ENCODE measurements around the gene TRPV2.
"Not testable (repeated sequence)": the region's sequence is repeated elsewhere in the genome, so short reads cannot be mapped to it uniquely, and the experiment has no call there.

Gene TRPV2, protein sequence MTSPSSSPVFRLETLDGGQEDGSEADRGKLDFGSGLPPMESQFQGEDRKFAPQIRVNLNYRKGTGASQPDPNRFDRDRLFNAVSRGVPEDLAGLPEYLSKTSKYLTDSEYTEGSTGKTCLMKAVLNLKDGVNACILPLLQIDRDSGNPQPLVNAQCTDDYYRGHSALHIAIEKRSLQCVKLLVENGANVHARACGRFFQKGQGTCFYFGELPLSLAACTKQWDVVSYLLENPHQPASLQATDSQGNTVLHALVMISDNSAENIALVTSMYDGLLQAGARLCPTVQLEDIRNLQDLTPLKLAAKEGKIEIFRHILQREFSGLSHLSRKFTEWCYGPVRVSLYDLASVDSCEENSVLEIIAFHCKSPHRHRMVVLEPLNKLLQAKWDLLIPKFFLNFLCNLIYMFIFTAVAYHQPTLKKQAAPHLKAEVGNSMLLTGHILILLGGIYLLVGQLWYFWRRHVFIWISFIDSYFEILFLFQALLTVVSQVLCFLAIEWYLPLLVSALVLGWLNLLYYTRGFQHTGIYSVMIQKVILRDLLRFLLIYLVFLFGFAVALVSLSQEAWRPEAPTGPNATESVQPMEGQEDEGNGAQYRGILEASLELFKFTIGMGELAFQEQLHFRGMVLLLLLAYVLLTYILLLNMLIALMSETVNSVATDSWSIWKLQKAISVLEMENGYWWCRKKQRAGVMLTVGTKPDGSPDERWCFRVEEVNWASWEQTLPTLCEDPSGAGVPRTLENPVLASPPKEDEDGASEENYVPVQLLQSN

DNA sequence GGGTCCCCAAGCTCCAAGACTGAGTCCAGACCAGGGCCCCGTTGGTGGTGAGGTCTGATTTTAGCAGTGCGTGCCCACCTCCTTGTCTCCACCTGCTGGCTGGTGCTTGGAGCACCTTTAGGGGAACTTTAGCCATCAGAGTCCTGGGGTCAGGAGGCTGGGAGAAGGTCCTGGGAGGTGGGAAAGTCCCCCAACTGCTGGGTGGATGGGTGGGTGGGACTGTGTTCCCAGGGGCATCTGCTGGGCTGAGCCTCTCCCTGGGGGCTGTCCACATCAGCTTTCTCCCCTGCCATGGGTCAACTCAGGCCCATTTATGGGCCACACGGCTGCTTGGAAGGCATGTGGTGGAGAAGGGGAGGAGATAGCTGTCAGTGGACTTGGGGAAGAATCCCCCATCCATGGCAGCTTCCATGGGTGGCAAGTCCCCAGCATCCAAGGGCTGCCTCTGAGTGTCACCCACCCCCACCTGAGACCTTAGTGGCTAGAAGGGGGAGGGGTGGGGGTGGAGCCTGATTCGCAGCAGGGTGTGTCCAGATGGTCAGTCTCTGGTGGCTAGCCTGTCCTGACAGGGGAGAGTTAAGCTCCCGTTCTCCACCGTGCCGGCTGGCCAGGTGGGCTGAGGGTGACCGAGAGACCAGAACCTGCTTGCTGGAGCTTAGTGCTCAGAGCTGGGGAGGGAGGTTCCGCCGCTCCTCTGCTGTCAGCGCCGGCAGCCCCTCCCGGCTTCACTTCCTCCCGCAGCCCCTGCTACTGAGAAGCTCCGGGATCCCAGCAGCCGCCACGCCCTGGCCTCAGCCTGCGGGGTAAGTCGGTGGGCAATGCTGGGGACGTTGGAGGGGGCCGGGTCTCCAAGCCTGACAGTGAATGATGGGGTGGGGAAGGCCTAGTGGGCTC lies at the start of gene TRPV2:
Gene TRPV2, plus strand, starts transcription at position 541 of the 894 bp plus-strand sequence. CDS start 2,098 bp downstream, outside the sequence.
- peak; percentile 40 for DNase-seq

DNA sequence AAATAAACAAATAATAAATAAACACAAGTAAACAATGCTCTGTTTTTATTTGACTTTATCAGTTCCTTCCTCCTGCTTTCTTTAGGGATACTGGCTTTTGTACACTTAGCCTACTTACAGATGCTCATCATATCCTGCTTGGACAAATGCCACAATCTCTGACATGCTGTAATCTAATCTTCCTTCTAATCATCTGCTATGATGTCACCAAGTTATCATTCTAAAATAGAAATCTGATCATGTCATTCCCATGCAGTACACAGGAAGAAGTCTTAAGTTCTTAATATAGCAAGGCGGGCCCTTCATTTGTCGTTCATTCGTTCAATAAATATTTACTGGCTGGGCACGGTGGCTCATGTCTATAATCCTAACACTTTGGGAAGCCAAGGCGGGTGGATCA lies 43.6 kb upstream of the TRPV2 start:
- no peak for DNase-seq

DNA sequence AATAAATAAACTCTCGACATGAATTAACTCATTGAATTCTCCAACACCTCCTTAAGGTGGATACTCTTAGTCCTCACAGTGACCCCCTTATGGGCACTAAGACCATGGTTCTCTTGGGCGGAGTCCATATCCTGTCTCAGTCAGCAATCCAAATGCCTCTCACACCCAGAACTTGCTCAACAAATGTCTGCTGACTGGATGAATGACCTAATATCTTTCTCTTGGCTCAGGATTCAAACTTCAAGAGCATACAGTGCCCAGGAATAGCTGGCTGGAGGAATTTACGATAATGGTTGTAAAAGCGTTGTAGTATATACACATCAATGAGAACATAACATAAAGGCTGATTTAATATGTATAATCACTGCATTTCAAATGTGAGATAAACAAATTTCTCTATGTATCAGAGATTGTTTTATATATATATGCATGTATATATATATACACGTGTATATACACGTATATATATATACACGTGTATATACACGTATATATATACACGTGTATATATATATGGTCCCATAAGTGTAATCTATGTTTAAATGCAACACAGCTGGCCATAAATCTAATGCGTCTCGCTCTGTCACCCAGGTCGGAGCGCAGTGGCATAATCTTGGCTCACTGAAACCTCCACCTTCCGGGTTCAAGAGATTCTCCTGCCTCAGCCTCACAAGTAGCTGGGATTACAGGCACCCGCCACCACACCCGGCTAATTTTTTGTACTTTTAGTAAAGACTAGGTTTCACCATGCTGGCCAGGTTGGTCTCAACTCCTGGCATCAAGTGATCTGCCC lies 41.0 kb upstream of the TRPV2 start:
- DNase-seq, result no peak

DNA sequence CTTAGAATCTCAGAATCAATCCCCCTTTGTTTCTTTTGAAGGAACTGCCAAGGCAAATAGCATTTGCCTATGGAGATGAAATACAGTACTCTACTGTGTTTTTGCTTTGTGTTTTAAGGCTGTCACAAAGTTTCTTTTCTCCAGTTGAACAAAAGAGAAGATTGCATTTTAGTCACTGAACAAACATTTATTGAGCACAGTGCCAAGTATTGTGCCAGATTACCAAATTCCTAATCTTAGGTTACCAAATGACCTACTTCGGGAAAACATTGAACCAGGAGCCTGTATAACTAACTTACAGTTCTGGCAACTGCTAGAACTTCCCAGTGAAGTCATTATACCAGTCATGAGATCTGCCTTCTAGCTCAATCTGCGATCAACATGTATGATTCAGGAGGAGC lies 37.4 kb upstream of the TRPV2 start:
- no peak for DNase-seq

DNA sequence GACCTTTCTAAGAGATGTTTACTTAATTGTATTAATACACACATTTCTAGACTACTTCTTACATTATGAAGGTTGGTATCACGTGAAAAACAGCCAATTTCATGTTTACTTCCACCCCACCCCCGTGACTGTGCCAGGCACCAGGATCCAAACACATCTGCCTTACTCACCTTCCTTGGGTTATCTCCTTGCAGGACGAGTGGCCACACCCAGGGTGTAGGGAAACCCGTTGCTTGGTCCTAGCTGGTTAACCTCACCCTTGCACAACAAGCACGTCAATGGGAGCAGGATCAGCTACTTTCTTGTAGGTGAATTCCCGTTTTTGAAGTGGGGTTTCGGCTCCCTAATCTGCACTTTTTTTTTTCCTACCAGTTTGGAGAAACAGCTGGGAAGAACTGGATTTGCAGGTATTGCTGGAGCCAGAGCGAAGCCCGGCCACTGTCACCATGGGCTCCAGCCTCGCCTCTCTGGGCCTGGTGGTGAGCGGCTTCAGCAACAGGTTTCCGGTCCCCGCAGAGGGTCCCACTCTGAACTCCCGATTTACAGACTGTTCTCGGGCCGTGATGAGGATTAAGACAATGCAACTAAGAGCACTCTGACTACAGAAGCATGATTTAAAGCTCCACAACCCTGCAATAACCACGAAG lies 36.6 kb upstream of the TRPV2 start:
- no peak for DNase-seq

DNA sequence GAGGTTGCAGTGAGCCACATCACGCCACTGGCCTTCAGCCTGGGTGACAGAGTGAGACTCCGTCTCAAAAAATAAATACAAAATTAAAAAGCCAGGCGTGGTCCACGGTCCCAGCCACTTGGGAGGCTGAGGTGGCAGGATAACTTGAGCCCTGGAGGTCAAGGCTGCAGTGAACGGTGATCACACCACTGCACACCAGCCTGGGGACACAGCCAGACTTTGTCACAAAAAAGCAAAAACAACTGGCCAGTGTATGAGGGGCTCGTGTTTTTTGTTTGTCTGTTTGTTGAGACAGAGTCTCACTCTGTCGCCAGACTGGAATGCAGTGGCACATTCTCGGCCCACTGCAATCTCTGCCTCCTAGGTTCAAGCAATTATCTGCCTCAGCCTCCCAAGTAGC lies 35.7 kb upstream of the TRPV2 start:
- DNase-seq, result no peak

DNA sequence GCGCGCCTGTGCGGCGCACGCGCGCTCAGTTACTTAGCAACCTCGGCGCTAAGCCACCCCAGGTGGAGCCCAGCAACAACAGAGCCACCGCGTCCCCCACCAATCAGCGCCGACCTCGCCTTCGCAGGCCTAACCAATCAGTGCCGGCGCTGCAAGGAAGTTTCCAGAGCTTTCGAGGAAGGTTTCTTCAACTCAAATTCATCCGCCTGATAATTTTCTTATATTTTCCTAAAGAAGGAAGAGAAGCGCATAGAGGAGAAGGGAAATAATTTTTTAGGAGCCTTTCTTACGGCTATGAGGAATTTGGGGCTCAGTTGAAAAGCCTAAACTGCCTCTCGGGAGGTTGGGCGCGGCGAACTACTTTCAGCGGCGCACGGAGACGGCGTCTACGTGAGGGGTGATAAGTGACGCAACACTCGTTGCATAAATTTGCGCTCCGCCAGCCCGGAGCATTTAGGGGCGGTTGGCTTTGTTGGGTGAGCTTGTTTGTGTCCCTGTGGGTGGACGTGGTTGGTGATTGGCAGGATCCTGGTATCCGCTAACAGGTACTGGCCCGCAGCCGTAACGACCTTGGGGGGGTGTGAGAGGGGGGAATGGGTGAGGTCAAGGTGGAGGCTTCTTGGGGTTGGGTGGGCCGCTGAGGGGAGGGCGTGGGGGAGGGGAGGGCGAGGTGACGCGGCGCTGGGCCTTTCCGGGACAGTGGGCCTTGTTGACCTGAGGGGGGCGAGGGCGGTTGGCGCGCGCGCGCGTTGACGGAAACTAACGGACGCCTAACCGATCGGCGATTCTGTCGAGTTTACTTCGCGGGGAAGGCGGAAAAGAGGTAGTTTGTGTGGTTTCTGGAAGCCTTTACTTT lies 34.5 kb upstream of the TRPV2 start, which contains the start of gene UBB:
Gene UBB, plus strand, starts transcription at position 452 of the 856 bp plus-strand sequence. CDS start 817 bp downstream, outside the sequence.
- DNase-seq, result peak; percentile 97

DNA sequence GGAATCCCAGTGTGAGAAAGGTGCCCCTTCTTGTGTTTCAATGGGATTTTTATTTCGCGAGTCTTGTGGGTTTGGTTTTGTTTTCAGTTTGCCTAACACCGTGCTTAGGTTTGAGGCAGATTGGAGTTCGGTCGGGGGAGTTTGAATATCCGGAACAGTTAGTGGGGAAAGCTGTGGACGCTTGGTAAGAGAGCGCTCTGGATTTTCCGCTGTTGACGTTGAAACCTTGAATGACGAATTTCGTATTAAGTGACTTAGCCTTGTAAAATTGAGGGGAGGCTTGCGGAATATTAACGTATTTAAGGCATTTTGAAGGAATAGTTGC lies 33.9 kb upstream of the TRPV2 start:
- DNase-seq, result no peak

DNA sequence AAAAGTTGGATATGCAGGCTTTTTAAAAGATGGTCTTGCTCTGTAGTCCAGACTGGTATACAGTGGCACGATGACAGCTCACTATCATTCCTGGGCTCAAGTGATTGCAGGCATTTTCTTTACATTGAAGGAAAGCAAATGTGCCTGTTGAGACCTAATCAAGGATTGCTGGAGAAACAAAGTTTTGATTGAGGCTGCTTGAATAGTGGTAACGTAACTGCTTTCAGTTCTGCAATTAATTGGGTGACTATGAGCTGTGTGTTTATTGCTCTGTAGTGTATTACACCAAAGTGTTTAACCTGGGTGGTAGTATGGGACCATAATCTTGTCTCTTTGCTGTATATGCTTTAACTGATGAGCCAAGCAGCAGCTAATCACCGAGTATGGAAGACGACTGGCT lies 32.2 kb upstream of the TRPV2 start:
- DNase-seq, result no peak

DNA sequence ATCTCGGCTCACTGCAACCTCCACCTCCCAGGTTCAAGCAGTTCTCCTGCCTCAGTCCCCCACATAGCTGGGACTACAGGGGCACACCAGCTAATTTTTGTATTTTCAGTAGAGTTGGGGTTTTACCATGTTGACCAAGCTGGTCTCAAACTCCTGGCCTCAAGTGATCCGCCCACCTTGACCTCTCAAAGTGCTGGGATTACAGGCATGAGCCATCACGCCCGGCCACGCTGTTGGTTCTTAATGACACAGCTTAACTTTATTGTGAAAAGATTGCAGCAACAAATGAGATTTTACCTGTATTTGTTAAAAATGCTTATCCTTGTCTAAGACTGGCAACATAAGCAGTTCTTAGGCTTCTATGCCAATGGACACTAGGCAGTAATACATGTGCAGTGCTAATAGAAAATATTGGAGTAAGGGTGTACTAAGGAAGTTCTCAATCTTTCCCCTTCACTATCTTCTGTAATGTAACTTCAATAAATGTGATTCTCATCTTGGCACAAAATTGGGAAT lies 31.5 kb upstream of the TRPV2 start:
- no peak for DNase-seq

DNA sequence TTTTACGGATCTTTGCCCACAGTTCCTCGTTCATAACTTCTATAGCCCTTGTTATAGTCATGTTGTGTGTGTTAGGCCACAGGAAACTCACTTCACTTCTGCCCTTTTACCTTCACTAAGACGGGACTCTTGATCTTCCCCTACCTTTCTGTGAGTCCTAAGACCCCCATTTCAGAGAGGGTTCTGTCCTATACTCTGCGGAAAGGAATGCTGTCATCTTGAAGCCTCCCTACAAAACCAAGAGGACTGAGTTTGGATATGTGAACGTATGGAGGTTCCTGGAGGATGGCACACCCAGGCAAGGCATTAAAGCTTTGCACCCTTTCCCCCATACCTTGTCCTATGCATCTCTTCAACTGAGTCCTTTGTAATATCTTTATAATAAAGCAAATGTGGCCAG lies 30.8 kb upstream of the TRPV2 start:
- DNase-seq, result no peak

DNA sequence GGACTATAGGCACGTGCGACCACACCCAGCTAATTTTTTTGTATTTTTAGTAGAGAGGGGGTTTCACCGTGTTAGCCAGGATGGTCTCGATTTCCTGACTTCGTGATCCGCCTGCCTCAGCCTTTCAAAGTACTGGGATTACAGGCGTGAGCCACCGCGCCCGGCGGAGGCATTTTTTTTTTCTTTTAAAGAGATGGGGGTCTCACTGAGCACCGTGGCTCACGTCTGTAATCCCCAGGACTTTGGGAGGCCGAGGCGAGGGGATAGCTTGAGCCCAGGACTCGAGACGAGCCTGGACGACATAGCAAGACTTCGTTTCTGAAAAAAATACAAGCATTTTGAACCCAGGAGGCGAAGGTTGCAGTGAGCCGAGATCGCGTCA lies 29.3 kb upstream of the TRPV2 start:
- not testable (repeated sequence) for DNase-seq

DNA sequence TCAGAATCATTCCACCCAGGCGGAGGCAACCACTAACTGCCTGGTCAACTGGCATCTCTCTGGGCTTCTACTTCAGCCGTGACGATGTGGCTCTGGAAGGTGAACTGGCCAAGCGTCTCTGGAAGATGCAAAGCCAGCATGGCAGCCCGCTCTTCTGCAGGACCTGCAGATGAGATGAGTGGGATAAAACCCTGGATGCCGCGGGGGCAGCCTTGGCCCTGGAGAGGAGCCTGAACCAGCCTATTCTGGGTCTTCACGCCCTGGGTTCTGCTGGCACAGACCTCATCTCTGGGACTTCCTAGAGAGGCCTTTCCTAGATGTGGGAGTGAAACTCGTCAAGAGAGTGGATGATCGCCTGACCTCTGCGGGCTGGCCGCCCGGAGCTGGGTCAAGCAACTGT lies 23.9 kb upstream of the TRPV2 start:
- no peak for DNase-seq

DNA sequence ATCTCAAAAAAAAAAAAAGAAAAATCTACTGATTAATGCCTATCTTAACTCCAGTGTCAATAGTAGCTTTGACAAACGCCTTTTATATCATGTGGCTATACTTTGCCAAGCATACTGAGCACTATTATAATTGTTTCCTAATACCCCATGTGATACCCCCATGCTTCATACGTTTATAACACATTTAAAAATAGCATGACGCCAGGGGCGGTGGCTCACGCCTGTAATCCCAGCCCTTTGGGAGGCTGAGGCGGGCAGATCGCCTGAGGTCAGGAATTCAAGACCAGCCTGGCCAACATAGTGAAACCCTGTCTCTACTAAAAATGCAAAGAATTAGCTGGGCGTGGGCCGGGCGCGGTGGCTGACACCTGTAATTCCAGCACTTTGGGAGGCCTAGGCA lies 22.9 kb upstream of the TRPV2 start:
- not testable (repeated sequence) for DNase-seq

DNA sequence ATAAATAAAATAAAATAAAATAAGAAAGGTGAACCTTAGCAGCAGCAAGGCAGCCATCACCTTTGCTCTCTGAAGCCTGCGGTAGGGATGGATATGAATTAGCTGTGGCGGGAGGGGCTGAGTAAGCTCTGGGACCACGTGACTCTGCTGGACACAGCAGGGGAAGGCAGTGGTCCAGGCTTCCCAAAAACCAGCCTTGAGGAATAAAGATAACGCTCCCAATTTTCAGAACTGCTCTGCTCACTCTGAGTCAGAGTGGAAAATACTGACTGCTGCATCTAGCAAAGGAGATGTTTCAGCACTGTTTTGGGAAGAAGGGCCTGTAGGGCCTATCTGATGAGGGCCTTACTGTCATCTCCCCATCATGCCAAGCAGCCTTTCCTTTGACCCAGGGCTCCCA lies 19.5 kb upstream of the TRPV2 start:
- DNase-seq, result not testable (repeated sequence)

DNA sequence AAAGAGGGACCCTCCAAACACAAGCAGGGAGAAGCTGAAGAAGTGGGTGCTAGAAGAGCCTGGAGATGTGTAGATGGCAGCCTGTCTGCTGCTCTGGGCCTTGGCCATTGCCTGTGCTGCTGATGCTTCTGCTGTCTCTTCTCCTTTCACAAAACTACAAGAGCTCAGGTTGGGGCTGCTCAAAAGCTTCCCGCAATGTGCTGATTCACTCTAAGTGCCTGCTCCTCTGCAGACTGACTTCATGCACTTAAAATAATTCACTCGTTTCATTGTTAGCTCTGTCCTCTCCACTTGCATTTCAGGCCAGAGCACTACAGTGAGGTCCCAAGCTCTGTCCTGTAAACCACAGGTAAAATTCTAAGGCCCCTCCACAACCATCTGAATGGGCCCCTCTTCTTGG lies 18.7 kb upstream of the TRPV2 start:
- DNase-seq, result not testable (repeated sequence)

DNA sequence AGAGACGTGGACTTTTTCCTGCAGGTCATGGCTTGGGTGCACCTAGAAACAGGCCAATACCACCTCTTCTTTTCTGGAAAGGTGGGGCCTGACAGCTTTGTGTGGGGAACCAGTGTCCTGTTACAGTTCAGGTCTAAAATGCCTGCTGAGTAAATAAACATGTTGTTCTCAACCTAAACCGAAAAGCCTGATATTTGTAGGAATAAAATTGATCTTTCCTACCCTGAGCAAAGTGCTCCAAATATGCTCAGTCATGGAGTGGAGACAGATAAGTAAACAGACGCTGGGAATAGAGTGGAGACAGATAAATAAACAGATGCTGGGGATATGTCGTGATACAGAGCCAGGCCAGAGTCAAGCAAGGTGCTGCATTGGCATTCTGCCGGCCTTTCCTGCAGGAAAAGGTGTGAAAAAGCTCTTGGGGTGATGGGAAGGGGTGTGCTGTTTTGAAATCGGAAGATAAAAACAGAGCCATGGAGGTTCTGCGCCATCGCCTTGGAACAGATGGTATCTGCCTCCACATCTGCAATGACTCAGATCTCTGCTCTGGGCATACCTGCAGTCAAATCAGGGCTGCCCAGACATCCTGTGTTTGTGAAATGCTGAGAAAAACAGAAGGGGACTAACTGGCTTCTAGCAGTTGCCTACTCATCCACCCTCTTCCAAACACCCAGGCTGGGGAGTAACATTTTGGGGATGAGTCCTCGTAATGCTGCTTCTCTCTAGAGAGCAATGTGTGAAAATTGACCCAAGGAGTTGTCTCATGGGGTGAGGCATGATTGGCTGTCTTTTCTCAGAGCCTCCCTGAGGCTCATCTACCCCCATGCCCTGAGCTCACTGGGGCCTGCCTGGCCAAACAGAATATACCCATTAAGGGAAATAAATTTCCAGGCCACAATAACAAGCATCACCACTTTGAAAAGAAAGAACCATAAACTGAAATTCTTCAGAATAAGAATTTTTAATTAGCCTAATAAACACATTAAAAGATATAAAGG lies 16.8 kb upstream of the TRPV2 start:
- DNase-seq, result no peak

DNA sequence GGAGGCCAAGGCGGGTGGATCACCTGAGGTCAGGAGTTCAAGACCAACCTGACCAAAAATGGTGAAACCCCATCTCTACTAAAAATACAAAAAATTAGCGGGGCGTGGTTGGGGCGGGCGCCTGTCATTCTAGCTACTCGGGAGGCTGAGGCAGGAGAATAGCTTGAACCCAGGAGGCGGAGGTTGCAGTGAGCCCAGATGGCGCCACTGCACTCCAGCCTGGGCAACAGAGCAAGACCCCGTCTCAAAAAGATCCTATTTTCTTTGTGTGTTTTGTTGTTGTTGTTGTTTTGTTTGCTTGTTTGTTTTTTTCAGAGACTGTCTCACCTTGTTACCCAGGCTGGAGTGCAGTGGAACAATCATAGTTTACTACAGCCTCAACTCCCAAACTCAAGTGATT lies 11.5 kb upstream of the TRPV2 start:
- DNase-seq, result not testable (repeated sequence)
